Peyer's patch (tissue), 4 donors: Measurements from ENCODE around the gene DROSHA.

Experiments used
- CTCF ChIP-seq, 6 experiments: fragments of 450-650 bp in 4 of 6; fragments of 200-600 bp in 2 of 6; sonication (generic) in 1 of 6; IDR thresholded peaks; one replicate each; pipeline ENCODE4 v1.5.1; 2017 to 2019; ENCODE audit warnings: antibody characterized with exemption in 6 of 6, mild to moderate bottlenecking in 3 of 6, moderate library complexity in 1 of 6
- POLR2A ChIP-seq, 2 donors: fragments of 450-650 bp; IDR thresholded peaks; one replicate each; pipeline ENCODE4 v1.5.1; 2017; ENCODE audit warnings: antibody characterized with exemption in 2 of 2, mild to moderate bottlenecking in 2 of 2, moderate library complexity in 2 of 2

DNA sequence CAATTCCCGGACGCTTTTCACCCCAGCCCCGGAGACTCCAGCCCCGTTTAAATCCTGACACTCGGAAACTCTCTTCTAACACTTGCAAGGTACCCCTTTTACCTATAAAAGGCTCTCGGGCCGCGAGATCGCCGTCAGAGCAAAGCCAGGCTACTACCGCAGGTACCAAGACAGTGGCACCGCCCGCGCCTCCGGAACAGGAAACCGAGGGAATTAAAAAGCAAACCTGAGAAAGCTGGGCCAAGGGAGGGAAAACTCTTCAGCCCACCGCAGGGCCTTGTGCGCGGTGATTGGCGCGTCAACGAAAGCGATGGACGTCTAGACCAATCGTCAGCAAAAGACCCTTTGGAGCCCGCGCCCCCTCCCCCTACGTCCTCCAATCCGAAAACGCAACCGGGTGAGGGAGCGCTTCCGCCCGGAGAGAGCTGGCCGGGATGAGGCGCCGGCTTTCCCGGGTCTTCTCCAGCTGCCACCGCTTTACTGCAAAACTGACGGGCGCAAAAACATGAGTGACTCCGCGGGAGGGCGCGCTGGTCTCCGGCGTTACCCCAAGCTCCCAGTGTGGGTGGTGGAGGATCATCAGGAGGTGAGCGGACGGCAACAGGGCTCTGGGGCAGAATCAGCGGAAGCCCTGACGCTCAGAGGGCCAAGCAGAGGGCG lies at the start of gene DROSHA, which contains the start of gene C5orf22:
- peak; percentile 60 to 68 for TF ChIP-seq POLR2A (IDR thresholded peaks at IDR 0.05)
- TF ChIP-seq CTCF (IDR thresholded peaks at IDR 0.05) = no peak
